M059J (cell line): ENCODE data around the gene ABHD16A. TPM values are rescaled to one million over a fixed set of nuclear protein-coding genes. Genes with fewer than 3 reads are reported as not detected.

ENCODE experiments used
- DNase-seq: peaks from one replicate; pipeline ENCODE4 v3.0.0-alpha.2; 2012; ENCODE audit warnings: low read depth
- total RNA-seq: library from RNA; depleted of rRNA; stranded (reverse); fragments of >200 nt; shearing (Covaris generic); gene quantifications from 2 replicates; pipeline ENCODE4 v1.2.3, GENCODE V29; 2014; rRNA removed

Gene ABHD16A
- total RNA-seq, 1 experiment from 2014 or later, result 51.9 TPM

- DNase-seq, result no peak
These were observed 60.1 kb downstream of the ABHD16A start for GRCh38 chr6:31642798-31643570.

- DNase-seq, result no peak
These were observed 61.8 kb downstream of the ABHD16A start for GRCh38 chr6:31641370-31641769.

GRCh38 chr6:31640612-31641011 is 62.5 kb downstream of the ABHD16A start:
- no peak for DNase-seq

GRCh38 chr6:31639449-31639861 is 63.7 kb downstream of the ABHD16A start:
- peak; percentile 94 for DNase-seq

- DNase-seq, result peak; percentile 36
These were observed 64.1 kb downstream of the ABHD16A start for GRCh38 chr6:31639043-31639442.

Other genes starting within 250 kb of the ABHD16A start
- gene MICB, start 205.2 kb downstream of the ABHD16A start, total RNA-seq, result 47.6 and 59.9 TPM in 2 replicates
- not detected in 2 replicates for gene MCCD1, start 174.4 kb downstream of the ABHD16A start, total RNA-seq
- 351 and 506 TPM in 2 replicates for gene DDX39B, start 161.3 kb downstream of the ABHD16A start, total RNA-seq
- gene ATP6V1G2, start 156.7 kb downstream of the ABHD16A start, total RNA-seq, result 0.20 TPM in 1 of 2 replicates, not detected in the other
- gene NFKBIL1, start 155.7 kb downstream of the ABHD16A start, total RNA-seq, result 12.8 and 25.7 TPM in 2 replicates
- not detected in 2 replicates for gene LTA, start 131.0 kb downstream of the ABHD16A start, total RNA-seq
- gene TNF, start 127.8 kb downstream of the ABHD16A start, total RNA-seq, result 0.47 and 0.62 TPM in 2 replicates
- 2.1 and 4.6 TPM in 2 replicates for gene LTB, start 120.9 kb downstream of the ABHD16A start, total RNA-seq
- not detected in 2 replicates for gene LST1, start 117.0 kb downstream of the ABHD16A start, total RNA-seq
- gene NCR3, start 110.3 kb downstream of the ABHD16A start, total RNA-seq, result not detected in 2 replicates
- not detected in 2 replicates for gene AIF1, start 88.1 kb downstream of the ABHD16A start, total RNA-seq
- gene PRRC2A, start 82.6 kb downstream of the ABHD16A start, total RNA-seq, result 71.4 and 121 TPM in 2 replicates
- 194 and 317 TPM in 2 replicates for gene BAG6, start 50.7 kb downstream of the ABHD16A start, total RNA-seq
- gene APOM, start 47.4 kb downstream of the ABHD16A start, total RNA-seq, result 3.7 and 6.9 TPM in 2 replicates
- gene C6orf47, start 42.5 kb downstream of the ABHD16A start, total RNA-seq, result 29.9 and 37.5 TPM in 2 replicates
- gene GPANK1, start 38.3 kb downstream of the ABHD16A start, total RNA-seq, result 17.7 and 31.6 TPM in 2 replicates
- gene CSNK2B, start 37.2 kb downstream of the ABHD16A start, total RNA-seq, result 645 and 1,183 TPM in 2 replicates
- 0.10 and 1.1 TPM in 2 replicates for gene LY6G5B, start 33.3 kb downstream of the ABHD16A start, total RNA-seq
- gene LY6G5C, start 22.3 kb downstream of the ABHD16A start, total RNA-seq, result 2.0 and 2.5 TPM in 2 replicates
- gene LY6G6F, start 3.5 kb upstream of the ABHD16A start, total RNA-seq, result not detected in 2 replicates
- gene LY6G6D, start 12.0 kb upstream of the ABHD16A start, total RNA-seq, result not detected in 2 replicates
- gene LY6G6C, start 18.4 kb upstream of the ABHD16A start, total RNA-seq, result not detected in 2 replicates
- not detected in 2 replicates for gene MPIG6B, start 20.0 kb upstream of the ABHD16A start, total RNA-seq
- gene DDAH2, start 26.0 kb upstream of the ABHD16A start, total RNA-seq, result 75.1 and 90.7 TPM in 2 replicates
- 1,686 and 1,715 TPM in 2 replicates for gene CLIC1, start 33.2 kb upstream of the ABHD16A start, total RNA-seq
- gene MSH5, start 36.7 kb upstream of the ABHD16A start, total RNA-seq, result 12.8 and 19.4 TPM in 2 replicates
- 1.7 TPM in 1 of 2 replicates, not detected in the other for gene SAPCD1, start 59.3 kb upstream of the ABHD16A start, total RNA-seq
- 0.94 and 1.8 TPM in 2 replicates for gene VWA7, start 74.0 kb upstream of the ABHD16A start, total RNA-seq
- 33.1 and 51.2 TPM in 2 replicates for gene VARS1, start 92.4 kb upstream of the ABHD16A start, total RNA-seq
- 162 and 306 TPM in 2 replicates for gene LSM2, start 103.6 kb upstream of the ABHD16A start, total RNA-seq
- 0.30 and 2.5 TPM in 2 replicates for gene HSPA1L, start 112.0 kb upstream of the ABHD16A start, total RNA-seq
- 163 and 238 TPM in 2 replicates for gene HSPA1A, start 112.2 kb upstream of the ABHD16A start, total RNA-seq
- 185 and 359 TPM in 2 replicates for gene HSPA1B, start 124.4 kb upstream of the ABHD16A start, total RNA-seq
- 210 and 218 TPM in 2 replicates for gene NEU1, start 159.5 kb upstream of the ABHD16A start, total RNA-seq
- 0.20 TPM in 1 of 2 replicates, not detected in the other for gene SLC44A4, start 175.7 kb upstream of the ABHD16A start, total RNA-seq
- 51.0 and 73.4 TPM in 2 replicates for gene EHMT2, start 194.4 kb upstream of the ABHD16A start, total RNA-seq
- 0.76 and 2.3 TPM in 2 replicates for gene ZBTB12, start 198.8 kb upstream of the ABHD16A start, total RNA-seq
- 2.9 and 3.3 TPM in 2 replicates for gene C2, start 224.4 kb upstream of the ABHD16A start, total RNA-seq
- gene CFB, start 242.8 kb upstream of the ABHD16A start, total RNA-seq, result 7.8 and 8.4 TPM in 2 replicates